ENCODE results near the gene ROR2.

The ROR2 gene

GRCh38 chr9:91847581-91848091, 102.4 kb downstream of the ROR2 start:
- FAIRE-seq (no peak), DNase-seq (ENCODE audit: extremely low spot score, insufficient read length, low read depth) (no peak)

DNA sequence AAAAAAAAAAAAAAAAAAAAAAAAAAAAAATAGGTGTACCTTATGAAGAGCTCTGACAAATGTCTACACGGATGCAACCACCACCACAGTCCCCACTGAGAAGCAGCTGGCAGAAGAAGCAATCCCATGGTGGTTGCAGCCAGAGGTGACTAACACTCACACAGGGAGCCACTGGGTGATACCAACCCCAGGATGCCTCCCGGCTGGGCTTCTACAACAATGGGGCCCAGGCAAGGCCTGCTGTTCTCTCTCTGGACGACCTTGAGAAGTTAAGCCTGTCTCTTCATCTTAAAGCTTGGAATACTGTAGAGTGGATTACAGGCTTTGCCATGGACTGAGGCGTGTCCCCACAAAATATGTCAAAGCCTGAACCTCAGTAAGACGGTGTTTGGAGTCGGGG, 104.1 kb downstream of the ROR2 start:
- DNase-seq (ENCODE audit: extremely low spot score, insufficient read length, low read depth) (no peak), FAIRE-seq (no peak)

- FAIRE-seq (no peak), DNase-seq (ENCODE audit: extremely low spot score, insufficient read length, low read depth) (no peak)
These were observed 105.2 kb downstream of the ROR2 start for GRCh38 chr9:91844701-91845291.

- DNase-seq (ENCODE audit: extremely low spot score, insufficient read length, low read depth) = no peak
These were observed 105.8 kb downstream of the ROR2 start for GRCh38 chr9:91844190-91844589.

DNA sequence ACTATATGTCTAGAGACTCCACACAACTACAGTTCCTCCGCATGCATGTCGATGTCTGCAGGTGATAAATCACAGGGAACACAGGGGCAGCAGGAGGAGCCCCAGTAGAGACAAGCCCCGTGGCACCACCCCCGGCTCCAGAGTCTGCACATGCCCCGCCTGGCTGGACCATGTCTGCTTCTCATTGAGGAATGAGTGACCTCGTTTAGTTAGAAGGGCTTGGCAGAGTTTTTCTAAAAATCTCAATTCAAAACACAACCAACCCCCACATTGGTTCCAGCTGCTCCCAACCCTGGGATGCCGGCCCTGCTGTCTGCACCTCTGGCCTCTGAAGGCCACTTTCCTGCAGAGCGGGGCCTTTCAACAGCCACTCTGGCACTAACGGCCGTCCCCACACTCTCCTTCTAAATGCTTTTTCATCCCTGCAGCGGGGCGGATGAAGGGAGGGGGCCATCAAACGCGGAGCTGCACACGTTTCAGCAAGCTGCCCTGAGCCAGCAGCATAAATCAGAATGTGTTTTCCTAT, 106.3 kb downstream of the ROR2 start:
- FAIRE-seq (no peak), DNase-seq (ENCODE audit: extremely low spot score, insufficient read length, low read depth) (no peak)

More at GRCh38 chr9:91844190-91844589, 105.8 kb downstream of the ROR2 start:
- FAIRE-seq = no peak

- no peak for FAIRE-seq
- no peak for DNase-seq (ENCODE audit: extremely low spot score, insufficient read length, low read depth)
These were observed 106.9 kb downstream of the ROR2 start for GRCh38 chr9:91843093-91843492.

- no peak for FAIRE-seq
- DNase-seq (ENCODE audit: extremely low spot score, insufficient read length, low read depth) = no peak
These were observed 107.5 kb downstream of the ROR2 start for GRCh38 chr9:91842358-91843049.

DNA sequence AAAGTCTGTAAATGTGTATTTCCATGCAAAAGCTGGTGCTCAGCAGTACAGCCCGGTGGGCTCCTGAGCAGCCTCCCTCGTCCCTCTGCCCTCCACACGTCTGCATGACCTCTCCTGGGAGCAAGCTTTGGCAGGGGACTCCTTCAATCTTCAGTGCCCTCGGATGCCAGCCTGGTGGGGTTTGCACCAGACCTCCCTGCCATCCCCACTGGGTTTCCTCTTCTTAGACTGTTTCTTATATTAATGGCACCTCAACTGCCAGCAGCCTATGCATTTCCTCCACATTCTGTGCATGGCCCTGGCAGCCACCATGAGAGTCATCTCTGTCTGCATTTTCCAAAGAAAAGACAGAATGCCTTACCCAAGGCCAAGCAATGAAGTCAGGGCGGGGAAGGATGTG, 108.4 kb downstream of the ROR2 start:
- FAIRE-seq = no peak

DNA sequence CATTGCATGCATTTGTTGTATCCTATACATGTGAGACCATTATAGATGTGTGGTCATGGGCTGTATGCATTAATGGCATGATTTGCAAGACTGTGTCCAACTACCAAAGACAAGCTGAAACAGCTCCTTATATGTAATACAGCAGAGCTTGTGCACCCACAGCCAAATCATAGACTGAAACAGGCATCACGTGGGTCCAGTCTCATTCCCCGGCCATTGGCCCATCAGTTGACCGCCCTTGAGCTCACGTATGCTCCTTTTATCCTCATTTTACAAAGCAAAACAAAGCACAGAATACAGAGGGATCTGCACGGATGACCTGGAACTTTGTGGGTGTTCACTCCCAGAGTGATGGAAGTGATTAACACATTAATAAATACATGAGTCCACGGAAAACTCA, 109.1 kb downstream of the ROR2 start:
- no peak for DNase-seq (ENCODE audit: extremely low spot score, insufficient read length, low read depth)
- no peak for FAIRE-seq

More for the DNA sequence above, 108.4 kb downstream of the ROR2 start:
- no peak for DNase-seq (ENCODE audit: extremely low spot score, insufficient read length, low read depth)

DNA sequence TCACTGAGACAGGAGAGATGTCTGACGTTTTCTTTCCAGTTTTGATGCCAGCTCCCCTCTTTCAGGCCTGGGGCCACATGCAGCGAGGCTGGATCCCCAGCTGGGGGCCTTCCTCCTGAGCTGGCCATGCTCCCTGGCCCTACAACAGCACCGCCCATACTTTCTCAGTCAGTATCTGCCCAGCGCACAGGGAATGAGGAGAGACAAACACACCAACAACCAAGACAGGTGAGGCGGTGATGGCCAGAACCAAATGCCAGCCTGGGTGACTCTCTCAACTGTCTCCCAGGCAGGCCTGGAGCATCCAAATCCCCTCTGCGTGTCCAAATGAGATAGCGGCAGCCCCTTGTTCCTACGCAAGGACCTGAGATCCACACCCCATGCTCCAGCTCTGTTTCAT, 109.6 kb downstream of the ROR2 start:
- no peak for DNase-seq (ENCODE audit: extremely low spot score, insufficient read length, low read depth)
- FAIRE-seq = no peak

- no peak for DNase-seq (ENCODE audit: extremely low spot score, insufficient read length, low read depth)
- no peak for FAIRE-seq
These were observed 110.0 kb downstream of the ROR2 start for GRCh38 chr9:91839926-91840465.

DNA sequence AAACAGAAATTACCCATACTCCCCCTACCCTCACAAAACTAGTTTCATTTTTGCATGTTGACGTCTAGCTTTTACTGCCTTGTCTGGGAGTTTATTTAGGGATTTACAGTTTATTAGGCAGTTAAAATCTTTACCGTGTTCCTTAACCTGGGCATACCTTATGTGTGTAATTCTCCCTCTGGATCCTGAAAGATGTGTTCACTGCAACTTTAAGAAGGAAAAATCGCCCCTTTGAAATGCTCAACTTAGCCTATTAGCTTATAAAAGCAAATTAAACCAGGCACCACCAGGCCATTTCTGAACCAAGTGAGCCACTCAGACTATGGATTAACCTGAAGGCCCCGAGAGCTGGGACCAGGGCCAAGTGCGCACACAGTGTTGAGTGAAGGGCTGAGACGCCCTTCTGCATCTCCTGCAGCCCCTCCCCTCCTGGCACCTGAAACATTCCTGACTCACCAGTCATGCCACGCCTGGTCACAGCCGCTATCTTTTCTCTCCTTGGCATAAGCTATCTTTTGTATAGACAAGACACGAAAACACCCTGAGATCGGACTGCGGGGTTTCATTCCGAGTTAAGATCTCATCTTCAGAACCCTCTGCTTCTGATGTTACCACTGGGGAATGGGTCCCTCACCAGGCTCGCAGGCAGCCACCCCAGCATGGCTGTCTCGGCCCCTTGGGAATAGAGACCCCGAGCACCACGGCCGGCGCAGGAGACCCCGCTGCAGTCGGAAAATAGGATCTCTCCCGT, 111.9 kb downstream of the ROR2 start:
- no peak for FAIRE-seq
- DNase-seq (ENCODE audit: extremely low spot score, insufficient read length, low read depth) = no peak

GRCh38 chr9:91836515-91836914, 113.5 kb downstream of the ROR2 start:
- DNase-seq (ENCODE audit: extremely low spot score, insufficient read length, low read depth) (no peak), FAIRE-seq (no peak)

DNA sequence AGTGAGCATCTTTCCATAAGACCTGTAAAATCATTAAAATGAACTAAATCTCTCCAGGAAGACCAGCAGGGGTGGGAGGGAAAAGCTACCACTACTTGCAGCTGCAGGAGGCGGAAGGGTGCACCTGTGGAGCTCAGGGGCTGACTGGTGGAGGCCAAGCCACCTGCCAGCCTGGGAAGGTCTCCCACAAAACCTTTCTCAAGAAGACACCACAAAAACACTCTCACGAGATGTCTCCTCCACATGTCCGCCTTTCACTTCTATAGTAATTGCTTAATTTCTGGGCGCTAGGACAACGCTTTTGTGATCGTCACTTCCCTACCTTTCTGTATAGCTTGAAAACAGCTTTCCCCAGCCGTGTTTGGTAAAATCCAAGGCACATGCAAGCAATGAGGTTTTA, 114.4 kb downstream of the ROR2 start:
- no peak for FAIRE-seq
- DNase-seq (ENCODE audit: extremely low spot score, insufficient read length, low read depth) = no peak

- no peak for FAIRE-seq
- DNase-seq (ENCODE audit: extremely low spot score, insufficient read length, low read depth) = no peak
These were observed 114.8 kb downstream of the ROR2 start for GRCh38 chr9:91835216-91835615.

- no peak for DNase-seq (ENCODE audit: extremely low spot score, insufficient read length, low read depth)
- FAIRE-seq = no peak
These were observed 115.3 kb downstream of the ROR2 start for GRCh38 chr9:91834740-91835139.

GRCh38 chr9:91833878-91834255, 116.2 kb downstream of the ROR2 start:
- no peak for FAIRE-seq
- DNase-seq (ENCODE audit: extremely low spot score, insufficient read length, low read depth) = no peak

GRCh38 chr9:91833096-91833877, 116.7 kb downstream of the ROR2 start:
- FAIRE-seq (no peak), DNase-seq (ENCODE audit: extremely low spot score, insufficient read length, low read depth) (no peak)

DNA sequence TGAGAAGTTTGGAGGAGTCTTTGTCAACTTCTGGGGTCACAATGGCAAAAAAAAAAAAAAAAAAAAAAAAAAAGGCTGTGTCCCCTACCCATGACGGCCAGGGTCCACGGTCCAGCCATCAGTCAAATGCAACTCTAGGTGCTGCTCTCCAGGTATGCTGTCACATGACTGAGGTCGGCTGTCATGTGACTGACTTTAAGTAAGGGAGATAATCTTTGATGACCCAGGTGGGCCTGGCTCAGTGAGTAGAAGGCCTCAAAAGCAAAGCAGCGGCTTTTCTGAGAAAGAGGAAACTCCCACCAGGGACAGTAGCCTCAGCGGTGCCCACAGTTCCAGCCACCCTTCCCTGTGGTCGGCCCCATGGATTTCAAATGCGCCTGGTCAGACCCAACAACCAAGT, 117.7 kb downstream of the ROR2 start:
- no peak for FAIRE-seq
- no peak for DNase-seq (ENCODE audit: extremely low spot score, insufficient read length, low read depth)

DNA sequence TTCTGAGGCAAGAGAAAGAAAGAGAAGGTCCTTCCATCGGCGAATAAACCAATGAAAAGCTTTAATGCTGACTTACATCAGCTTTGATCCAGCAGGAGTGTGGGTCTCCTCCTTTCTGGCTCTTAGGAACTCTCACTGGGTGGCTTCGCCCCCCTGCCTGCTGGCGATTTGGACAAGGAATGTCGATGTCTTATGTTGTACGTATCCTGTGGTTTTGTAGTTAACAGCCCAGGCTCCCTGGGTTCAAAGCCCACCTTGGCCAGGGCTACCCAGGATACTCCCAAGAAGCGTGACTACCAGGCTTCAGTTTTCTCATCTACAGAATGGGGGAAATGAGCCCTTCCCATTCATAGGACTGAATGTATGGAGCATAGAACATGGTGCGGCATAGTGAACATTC, 124.2 kb downstream of the ROR2 start:
- FAIRE-seq = no peak

More for the DNA sequence above, 124.2 kb downstream of the ROR2 start:
- no peak for DNase-seq (ENCODE audit: extremely low spot score, insufficient read length, low read depth)
